Measurements from ENCODE around the gene LIME1.

GRCh38 chr20:63691711-63692435 is 44.6 kb upstream of the LIME1 start:
- TF ChIP-seq CTCF (IDR thresholded peaks at IDR 0.05) (no peak), POLR2A (IDR thresholded peaks at IDR 0.05) (no peak)
